ENCODE data around the gene WRNIP1. TPM values are rescaled to one million over a fixed set of nuclear protein-coding genes. Genes with fewer than 3 reads are reported as not detected.

The WRNIP1 gene
- total RNA-seq, 1 experiment from 2014 or later = 47.9 TPM

- Histone ChIP-seq H4K20me1 (ENCODE audit: insufficient read depth, low read depth, low read length) (0 out of 2 replicates have a peak, but pooled peaks cover 3% of the 10 kb centered on the region), H3K9me2 (replicated peaks; ENCODE audit: insufficient read depth, low read length) (no peaks in the 10 kb centered on the region), H3K27me3 (ENCODE audit: low read length) (no peaks in the 10 kb centered on the region), H3K36me3 (ENCODE audit: insufficient read depth, low read length) (no peaks in the 10 kb centered on the region; the same call in 1 of the 2 replicates), H3K27ac (ENCODE audit: low read length) (no peak overlapping the region), H3K4me3 (ENCODE audit: low read length) (no peak overlapping the region), H3K4me1 (ENCODE audit: low read length) (no peaks in the 10 kb centered on the region), H2AFZ (ENCODE audit: low read length) (no peak overlapping the region), H3K9me3 (ENCODE audit: low read length) (no peaks in the 10 kb centered on the region), H3K9ac (ENCODE audit: low read length) (no peak overlapping the region), H3K4me2 (ENCODE audit: low read depth, low read length, poor library complexity, severe bottlenecking) (no peak overlapping the region), H3K79me2 (ENCODE audit: low read length) (peaks cover 24% of the 10 kb centered on the region)
- peak; percentile 77 for DNase-seq
Observed at GRCh38 chr6:2790588-2791449, 25.6 kb downstream of the WRNIP1 start.

- H3K4me1 ChIP-seq (ENCODE audit: low read length) = no peaks in the 10 kb centered on the region
- no peaks in the 10 kb centered on the region for H3K9me3 ChIP-seq (ENCODE audit: low read length)
- no peak overlapping the region for H3K27ac ChIP-seq (ENCODE audit: low read length)
- H3K79me2 ChIP-seq (ENCODE audit: low read length) = peaks cover 19% of the 10 kb centered on the region
- H3K9me2 ChIP-seq (replicated peaks; ENCODE audit: insufficient read depth, low read length) = no peaks in the 10 kb centered on the region
- no peak overlapping the region for H3K4me3 ChIP-seq (ENCODE audit: low read length)
- H4K20me1 ChIP-seq (ENCODE audit: insufficient read depth, low read depth, low read length) = 0 out of 2 replicates have a peak, but pooled peaks cover 3% of the 10 kb centered on the region
- H3K9ac ChIP-seq (ENCODE audit: low read length) = no peak overlapping the region
- no peaks in the 10 kb centered on the region; the same call in 1 of the 2 replicates for H3K36me3 ChIP-seq (ENCODE audit: insufficient read depth, low read length)
- no peaks in the 10 kb centered on the region for H3K27me3 ChIP-seq (ENCODE audit: low read length)
- H2AFZ ChIP-seq (ENCODE audit: low read length) = no peak overlapping the region
- no peak for DNase-seq
- no peak overlapping the region for H3K4me2 ChIP-seq (ENCODE audit: low read depth, low read length, poor library complexity, severe bottlenecking)
Observed at GRCh38 chr6:2791450-2791974, 26.3 kb downstream of the WRNIP1 start.

DNA sequence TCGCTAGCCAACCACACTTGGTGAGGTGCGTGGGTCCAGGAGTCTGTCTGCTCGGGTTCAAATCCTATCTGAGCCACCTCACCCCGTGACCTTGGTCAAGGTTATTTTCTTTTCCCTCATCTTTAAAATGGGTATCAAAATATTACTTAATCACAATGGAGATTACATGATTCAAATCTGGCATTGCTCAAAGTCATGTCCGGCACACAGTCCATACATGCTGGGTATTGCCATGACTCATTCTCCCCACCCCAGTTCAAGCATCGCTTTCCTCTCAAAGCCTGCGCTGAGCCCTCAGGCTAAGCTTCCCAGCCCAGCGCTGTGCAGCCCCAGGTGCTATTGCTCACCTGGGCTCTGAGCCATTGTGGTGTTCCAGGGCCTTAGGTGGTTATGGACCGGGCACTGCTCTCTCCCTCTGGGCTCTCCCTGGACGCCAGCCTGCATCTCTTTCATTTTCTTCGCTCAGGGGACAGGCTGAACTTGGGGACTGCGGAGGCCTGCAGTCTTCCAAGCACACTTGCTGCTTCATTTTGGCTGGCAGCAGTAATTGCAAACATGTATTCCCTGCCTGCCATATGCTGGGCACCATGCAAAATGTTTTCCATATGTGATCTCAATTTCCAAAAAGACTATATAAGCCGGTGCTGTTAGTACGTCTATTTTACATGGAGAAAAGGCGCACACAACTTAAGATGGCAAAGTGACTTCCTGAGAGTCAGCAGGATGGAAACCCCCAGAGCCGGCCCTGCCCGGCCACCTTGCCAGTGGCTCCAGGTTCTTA lies 27.3 kb downstream of the WRNIP1 start:
- Histone ChIP-seq H3K9me2 (replicated peaks; ENCODE audit: insufficient read depth, low read length) (no peaks in the 10 kb centered on the region), H3K4me2 (ENCODE audit: low read depth, low read length, poor library complexity, severe bottlenecking) (no peak overlapping the region), H3K9ac (ENCODE audit: low read length) (no peak overlapping the region), H2AFZ (ENCODE audit: low read length) (no peak overlapping the region), H4K20me1 (ENCODE audit: insufficient read depth, low read depth, low read length) (no peaks in the 10 kb centered on the region), H3K4me1 (ENCODE audit: low read length) (no peaks in the 10 kb centered on the region), H3K4me3 (ENCODE audit: low read length) (no peak overlapping the region), H3K79me2 (ENCODE audit: low read length) (peaks cover 13% of the 10 kb centered on the region), H3K27ac (ENCODE audit: low read length) (no peak overlapping the region), H3K27me3 (ENCODE audit: low read length) (no peaks in the 10 kb centered on the region), H3K9me3 (ENCODE audit: low read length) (no peaks in the 10 kb centered on the region), H3K36me3 (ENCODE audit: insufficient read depth, low read length) (no peaks in the 10 kb centered on the region)
- no peak for DNase-seq

GRCh38 chr6:2793534-2794151 lies 28.4 kb downstream of the WRNIP1 start:
- no peak for DNase-seq
- H3K9ac ChIP-seq (ENCODE audit: low read length) = no peak overlapping the region
- H3K4me2 ChIP-seq (ENCODE audit: low read depth, low read length, poor library complexity, severe bottlenecking) = no peak overlapping the region
- H3K27ac ChIP-seq (ENCODE audit: low read length) = no peak overlapping the region
- 0 out of 2 replicates have a peak, but pooled peaks cover 3% of the 10 kb centered on the region for H4K20me1 ChIP-seq (ENCODE audit: insufficient read depth, low read depth, low read length)
- no peaks in the 10 kb centered on the region for H3K9me2 ChIP-seq (replicated peaks; ENCODE audit: insufficient read depth, low read length)
- no peaks in the 10 kb centered on the region for H3K27me3 ChIP-seq (ENCODE audit: low read length)
- H3K4me1 ChIP-seq (ENCODE audit: low read length) = no peaks in the 10 kb centered on the region
- peaks cover 12% of the 10 kb centered on the region; the same call in 1 of the 2 replicates for H3K79me2 ChIP-seq (ENCODE audit: low read length)
- no peaks in the 10 kb centered on the region for H3K9me3 ChIP-seq (ENCODE audit: low read length)
- no peak overlapping the region for H2AFZ ChIP-seq (ENCODE audit: low read length)
- no peak overlapping the region for H3K4me3 ChIP-seq (ENCODE audit: low read length)
- no peaks in the 10 kb centered on the region for H3K36me3 ChIP-seq (ENCODE audit: insufficient read depth, low read length)

- Histone ChIP-seq H2AFZ (ENCODE audit: low read length) (no peak overlapping the region), H3K9me2 (replicated peaks; ENCODE audit: insufficient read depth, low read length) (no peaks in the 10 kb centered on the region), H3K27ac (ENCODE audit: low read length) (no peak overlapping the region), H3K4me2 (ENCODE audit: low read depth, low read length, poor library complexity, severe bottlenecking) (no peak overlapping the region), H3K4me3 (ENCODE audit: low read length) (no peak overlapping the region), H3K27me3 (ENCODE audit: low read length) (no peaks in the 10 kb centered on the region), H3K79me2 (ENCODE audit: low read length) (peaks cover 12% of the 10 kb centered on the region; the same call in 1 of the 2 replicates), H3K4me1 (ENCODE audit: low read length) (no peaks in the 10 kb centered on the region), H3K9ac (ENCODE audit: low read length) (no peak overlapping the region), H3K36me3 (ENCODE audit: insufficient read depth, low read length) (no peaks in the 10 kb centered on the region), H3K9me3 (ENCODE audit: low read length) (no peaks in the 10 kb centered on the region), H4K20me1 (ENCODE audit: insufficient read depth, low read depth, low read length) (0 out of 2 replicates have a peak, but pooled peaks cover 3% of the 10 kb centered on the region)
- DNase-seq = no peak
Observed at GRCh38 chr6:2794171-2794730, 29.1 kb downstream of the WRNIP1 start.

DNA sequence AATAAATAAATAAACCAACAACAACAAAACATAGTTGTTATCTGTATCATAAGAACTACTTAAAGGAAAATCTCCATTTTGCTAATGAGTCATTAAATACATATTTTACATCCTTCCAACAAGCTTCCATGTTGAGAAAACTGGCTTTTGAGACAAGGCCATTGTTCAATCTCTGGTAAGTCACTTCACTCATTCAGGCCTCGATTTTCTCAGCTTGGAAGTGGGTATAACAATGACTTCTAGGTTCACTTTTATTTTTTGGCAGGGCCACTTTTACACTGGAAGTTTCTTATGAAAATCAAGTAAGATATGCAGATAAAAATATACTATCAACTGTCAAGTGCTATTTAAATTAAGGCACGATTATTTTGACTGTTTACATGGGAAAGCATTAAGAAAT lies 30.0 kb downstream of the WRNIP1 start:
- Histone ChIP-seq H3K4me3 (ENCODE audit: low read length) (no peak overlapping the region), H3K27me3 (ENCODE audit: low read length) (no peaks in the 10 kb centered on the region), H3K36me3 (ENCODE audit: insufficient read depth, low read length) (no peaks in the 10 kb centered on the region), H4K20me1 (ENCODE audit: insufficient read depth, low read depth, low read length) (0 out of 2 replicates have a peak, but pooled peaks cover 3% of the 10 kb centered on the region), H3K9me3 (ENCODE audit: low read length) (no peaks in the 10 kb centered on the region), H3K9me2 (replicated peaks; ENCODE audit: insufficient read depth, low read length) (no peaks in the 10 kb centered on the region), H3K9ac (ENCODE audit: low read length) (no peak overlapping the region), H3K27ac (ENCODE audit: low read length) (no peak overlapping the region), H3K4me1 (ENCODE audit: low read length) (no peaks in the 10 kb centered on the region), H3K79me2 (ENCODE audit: low read length) (peaks cover 12% of the 10 kb centered on the region; the same call in 1 of the 2 replicates), H3K4me2 (ENCODE audit: low read depth, low read length, poor library complexity, severe bottlenecking) (no peak overlapping the region), H2AFZ (ENCODE audit: low read length) (no peak overlapping the region)
- no peak for DNase-seq

- no peak overlapping the region for H2AFZ ChIP-seq (ENCODE audit: low read length)
- H3K9ac ChIP-seq (ENCODE audit: low read length) = no peak overlapping the region
- no peak for DNase-seq
- H3K4me3 ChIP-seq (ENCODE audit: low read length) = no peak overlapping the region
- H3K9me3 ChIP-seq (ENCODE audit: low read length) = no peaks in the 10 kb centered on the region
- H4K20me1 ChIP-seq (ENCODE audit: insufficient read depth, low read depth, low read length) = 0 out of 2 replicates have a peak, but pooled peaks cover 3% of the 10 kb centered on the region
- H3K27me3 ChIP-seq (ENCODE audit: low read length) = no peaks in the 10 kb centered on the region
- H3K9me2 ChIP-seq (replicated peaks; ENCODE audit: insufficient read depth, low read length) = no peaks in the 10 kb centered on the region
- no peaks in the 10 kb centered on the region for H3K4me1 ChIP-seq (ENCODE audit: low read length)
- H3K79me2 ChIP-seq (ENCODE audit: low read length) = peaks cover 8% of the 10 kb centered on the region; the same call in 1 of the 2 replicates
- no peaks in the 10 kb centered on the region for H3K36me3 ChIP-seq (ENCODE audit: insufficient read depth, low read length)
- H3K27ac ChIP-seq (ENCODE audit: low read length) = no peak overlapping the region
- no peak overlapping the region for H3K4me2 ChIP-seq (ENCODE audit: low read depth, low read length, poor library complexity, severe bottlenecking)
Observed at GRCh38 chr6:2795956-2796355, 30.8 kb downstream of the WRNIP1 start.

Data from Karpas-422 (cell line).